Uterus (tissue), 4 donors: ENCODE data around the gene OR13C2. TPM values are rescaled to one million over a fixed set of nuclear protein-coding genes. Genes with fewer than 3 reads are reported as not detected.
"Not testable (repeated sequence)": the region's sequence is repeated elsewhere in the genome, so short reads cannot be mapped to it uniquely, and the experiment has no call there.

Experiments
- DNase-seq, 2 donors: peaks; one replicate each; pipeline ENCODE4 v3.0.0-alpha.2; 2019 to 2020
- H3K27ac ChIP-seq, 2 donors: fragments of 200-600 bp; sonication (generic); 1 replicate in 1 of 2; 2 replicates in 1 of 2; pipeline ENCODE4 v1.5.1; 2016 to 2018
- H3K27me3 ChIP-seq, 2 donors: fragments of 200-600 bp; sonication (generic); one replicate each; pipeline ENCODE4 v1.5.1; 2018 to 2019; ENCODE audit warnings: control low read depth in 1 of 2
- H3K36me3 ChIP-seq, 2 donors: fragments of 200-600 bp; sonication (generic); one replicate each; pipeline ENCODE4 v1.5.1; 2019; ENCODE audit warnings: control low read depth in 1 of 2
- H3K4me1 ChIP-seq, 2 donors: fragments of 200-600 bp; sonication (generic); one replicate each; pipeline ENCODE4 v1.5.1; 2018 to 2019; ENCODE audit warnings: control low read depth in 1 of 2
- H3K4me3 ChIP-seq, 2 donors: fragments of 200-600 bp; sonication (generic); 1 replicate in 1 of 2; 2 replicates in 1 of 2; pipeline ENCODE4 v1.5.1; 2018 to 2019; ENCODE audit warnings: mild to moderate bottlenecking in 1 of 2
- H3K9me3 ChIP-seq, 2 donors: fragments of 200-600 bp; sonication (generic); one replicate each; pipeline ENCODE4 v1.5.1; 2019; ENCODE audit warnings: control low read depth in 1 of 2
- CTCF ChIP-seq, 4 experiments: fragments of 200-600 bp in 2 of 4; fragments of 450-650 bp in 2 of 4; sonication (generic) in 2 of 4; IDR thresholded peaks; one replicate each; pipeline ENCODE4 v1.5.1; 2016 to 2019; ENCODE audit warnings: antibody characterized with exemption in 4 of 4, mild to moderate bottlenecking in 2 of 4, moderate library complexity in 1 of 4
- POLR2A ChIP-seq, 2 donors: fragments of 450-650 bp; IDR thresholded peaks; one replicate each; pipeline ENCODE4 v1.6.1; 2016; ENCODE audit warnings: antibody characterized with exemption in 2 of 2, mild to moderate bottlenecking in 1 of 2, moderate library complexity in 1 of 2
- intact Hi-C: fragments of 100-400 bp; cut with DNase I; formaldehyde crosslinking; loops from one replicate; pipeline ENCODE4 v1.15.1; 2023; ENCODE audit warnings: low total_unique reads
- total RNA-seq, 4 donors: library from RNA; depleted of rRNA in 3 of 4; stranded (reverse); fragments of >200 nt in 3 of 4; gene quantifications; one replicate each; pipeline versions ENCODE4 v1.1.0 to v1.2.4, GENCODE V29; 2014 to 2023
- donor health status: DM: yes; HTN: yes; CAD: no.

The OR13C2 gene
- under 1 TPM in 1 of 4 donors, not detected in 3; 0.41 TPM for total RNA-seq

GRCh38 chr9:104605527-104605926, at the start of gene OR13C2:
TSS of gene OR13C2 (minus strand) at chr9:104605627. CDS start at chr9:104605627, 0 bp downstream.
- DNase-seq, intact Hi-C loops, H3K9me3 ChIP-seq, H3K4me3 ChIP-seq, H3K4me1 ChIP-seq, H3K36me3 ChIP-seq, H3K27me3 ChIP-seq, H3K27ac ChIP-seq: not testable (repeated sequence)

- Histone ChIP-seq H3K4me1 (no peaks in the 10 kb centered on the region), H3K27me3 (no peaks in the 10 kb centered on the region), H3K36me3 (no peaks in the 10 kb centered on the region), H3K9me3 (no peaks in the 10 kb centered on the region), H3K27ac (no peak overlapping the region), H3K4me3 (no peak overlapping the region)
- DNase-seq: no peak
- TF ChIP-seq POLR2A (IDR thresholded peaks at IDR 0.05): no peak
- intact Hi-C loops: no loop called here
These were observed 30.0 kb upstream of the OR13C2 start for GRCh38 chr9:104635456-104635855.

GRCh38 chr9:104633976-104634520, 28.6 kb upstream of the OR13C2 start:
- H3K4me3 ChIP-seq: no peak overlapping the region
- intact Hi-C loops: no loop called here
- no peak for TF ChIP-seq CTCF (IDR thresholded peaks at IDR 0.05)
- no peak for TF ChIP-seq POLR2A (IDR thresholded peaks at IDR 0.05)
- no peaks in the 10 kb centered on the region for H3K36me3 ChIP-seq
- no peaks in the 10 kb centered on the region for H3K27me3 ChIP-seq
- H3K4me1 ChIP-seq: no peaks in the 10 kb centered on the region
- DNase-seq: no peak
- H3K9me3 ChIP-seq: no peaks in the 10 kb centered on the region
- H3K27ac ChIP-seq: no peak overlapping the region

- H3K4me1 ChIP-seq, DNase-seq, H3K4me3 ChIP-seq, H3K36me3 ChIP-seq, H3K27ac ChIP-seq, H3K27me3 ChIP-seq, H3K9me3 ChIP-seq, intact Hi-C loops: not testable (repeated sequence)
These were observed 20.5 kb upstream of the OR13C2 start for GRCh38 chr9:104625964-104626363.

- intact Hi-C loops: no loop called here
- no peak within 1 kb of the TSS for H3K27ac ChIP-seq
- H3K36me3 ChIP-seq: no peaks in the 10 kb centered on the region
- DNase-seq: no peak
- H3K4me3 ChIP-seq: no peak within 1 kb of the TSS
- TF ChIP-seq POLR2A (IDR thresholded peaks at IDR 0.05) (no peak), CTCF (IDR thresholded peaks at IDR 0.05) (no peak)
- no peaks in the 10 kb centered on the region for H3K27me3 ChIP-seq
- no peaks in the 10 kb centered on the region for H3K9me3 ChIP-seq
- no peaks in the 10 kb centered on the region for H3K4me1 ChIP-seq
These were observed 12.7 kb upstream of the OR13C2 start, which contains the start of gene OR13C9 for GRCh38 chr9:104618104-104618503. TSS of gene OR13C9 (minus strand) at chr9:104618204. CDS start at chr9:104618204, 0 bp downstream.

- intact Hi-C loops: no loop called here
- no peaks in the 10 kb centered on the region for H3K36me3 ChIP-seq
- TF ChIP-seq CTCF (IDR thresholded peaks at IDR 0.05): no peak
- TF ChIP-seq POLR2A (IDR thresholded peaks at IDR 0.05): no peak
- H3K4me1 ChIP-seq: no peaks in the 10 kb centered on the region
- H3K4me3 ChIP-seq: no peak overlapping the region
- H3K27ac ChIP-seq: no peak overlapping the region
- no peak for DNase-seq
- H3K27me3 ChIP-seq: no peaks in the 10 kb centered on the region
- no peaks in the 10 kb centered on the region for H3K9me3 ChIP-seq
These were observed 12.0 kb upstream of the OR13C2 start for GRCh38 chr9:104617418-104617817.

- H3K27ac ChIP-seq: no peak overlapping the region
- TF ChIP-seq CTCF (IDR thresholded peaks at IDR 0.05): no peak
- no peak for TF ChIP-seq POLR2A (IDR thresholded peaks at IDR 0.05)
- H3K9me3 ChIP-seq: no peaks in the 10 kb centered on the region
- no peak for DNase-seq
- intact Hi-C loops: no loop called here
- no peaks in the 10 kb centered on the region for H3K4me1 ChIP-seq
- H3K27me3 ChIP-seq: no peaks in the 10 kb centered on the region
- H3K36me3 ChIP-seq: no peaks in the 10 kb centered on the region
- H3K4me3 ChIP-seq: no peak overlapping the region
These were observed 5.8 kb upstream of the OR13C2 start for GRCh38 chr9:104611213-104611612.
